ENCODE data around the gene OPN5.
"Not testable (repeated sequence)": the region's sequence is repeated elsewhere in the genome, so short reads cannot be mapped to it uniquely, and the experiment has no call there.

Gene OPN5, protein sequence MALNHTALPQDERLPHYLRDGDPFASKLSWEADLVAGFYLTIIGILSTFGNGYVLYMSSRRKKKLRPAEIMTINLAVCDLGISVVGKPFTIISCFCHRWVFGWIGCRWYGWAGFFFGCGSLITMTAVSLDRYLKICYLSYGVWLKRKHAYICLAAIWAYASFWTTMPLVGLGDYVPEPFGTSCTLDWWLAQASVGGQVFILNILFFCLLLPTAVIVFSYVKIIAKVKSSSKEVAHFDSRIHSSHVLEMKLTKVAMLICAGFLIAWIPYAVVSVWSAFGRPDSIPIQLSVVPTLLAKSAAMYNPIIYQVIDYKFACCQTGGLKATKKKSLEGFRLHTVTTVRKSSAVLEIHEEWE

DNA sequence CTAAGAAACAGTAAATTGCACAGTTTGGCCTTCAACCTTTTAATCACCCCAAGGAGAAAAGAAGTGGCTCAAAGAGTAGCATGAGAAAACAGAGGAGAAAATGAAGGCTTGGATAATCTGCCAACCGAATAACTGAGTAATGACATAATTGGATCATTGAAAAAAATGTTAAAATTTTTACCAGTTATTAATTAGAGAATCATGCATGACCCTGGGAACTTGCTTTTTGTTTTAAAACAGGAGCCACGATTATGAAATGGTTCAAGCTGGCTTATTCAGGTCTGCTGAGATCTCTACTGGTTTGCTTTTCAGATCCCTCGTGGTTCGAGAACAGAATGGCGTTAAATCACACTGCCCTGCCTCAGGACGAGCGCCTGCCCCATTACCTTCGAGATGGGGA, at the start of gene OPN5:
Gene OPN5, plus strand, starts transcription at position 301 of the 400 bp plus-strand sequence. Its CDS starts 35 bp downstream, at position 336.
- no peak for DNase-seq (ENCODE audit: low spot score)

DNA sequence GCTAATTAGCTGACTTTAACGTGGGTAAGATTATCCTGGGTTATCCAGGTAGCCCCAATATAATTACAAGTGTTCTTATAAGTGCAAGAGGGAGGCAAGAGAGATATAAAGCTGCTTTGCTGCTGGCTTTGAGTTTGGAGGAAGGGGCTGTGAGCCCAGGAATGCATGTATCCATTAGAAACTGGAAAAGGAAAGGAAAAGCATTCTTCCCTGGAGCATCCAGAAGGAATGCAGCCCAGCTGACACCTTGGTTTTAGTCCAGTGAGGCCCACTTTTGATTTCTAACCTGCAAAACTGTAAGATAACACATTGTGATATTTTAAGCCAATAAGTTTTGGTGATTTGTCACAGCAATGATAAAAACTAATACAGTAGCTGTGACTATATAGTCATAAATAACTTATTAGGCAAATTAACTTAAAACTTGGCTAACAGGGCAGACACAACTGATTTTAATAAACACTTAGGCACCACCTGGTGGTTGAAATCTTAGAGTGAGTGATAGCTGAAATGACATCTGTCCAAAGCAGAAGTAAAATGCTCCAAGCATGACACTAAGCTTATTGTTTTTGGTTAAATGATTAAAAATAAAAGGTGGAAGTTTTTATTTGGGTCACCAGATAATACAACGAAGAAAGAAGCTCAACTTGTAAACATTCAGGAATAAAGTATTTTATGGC, 47.8 kb upstream of the OPN5 start:
- peak; percentile 3 for DNase-seq (ENCODE audit: low spot score)

DNA sequence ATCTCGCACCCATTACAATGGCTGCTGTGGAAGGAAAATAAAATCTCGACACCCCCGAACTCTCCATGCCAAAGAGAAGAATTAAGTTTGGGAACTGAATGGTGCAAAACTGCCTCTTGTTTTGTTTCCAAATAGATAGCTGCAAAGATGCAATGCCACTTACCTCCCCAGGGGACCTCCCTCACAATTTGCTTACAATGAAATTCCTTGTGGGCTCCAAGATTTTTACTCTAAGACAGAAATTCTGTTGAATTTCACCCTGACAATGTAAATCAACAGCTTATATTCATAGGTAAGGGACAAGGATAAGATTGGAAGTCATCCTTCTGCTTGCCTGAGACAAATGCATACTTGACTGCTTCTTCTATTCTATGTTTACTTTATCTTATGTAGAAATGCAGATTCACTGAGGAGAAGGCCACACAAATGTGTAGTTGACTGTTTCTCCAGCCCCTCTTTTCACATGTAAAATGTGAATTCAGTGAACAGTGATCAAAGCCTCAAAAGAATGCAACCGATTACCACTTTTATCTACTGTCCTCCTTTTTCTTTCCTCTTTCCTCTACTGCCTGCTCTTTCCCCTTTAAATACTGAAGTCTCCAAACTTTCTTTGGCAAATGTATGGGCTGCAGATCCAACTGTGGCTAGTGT, 46.9 kb upstream of the OPN5 start:
- DNase-seq (ENCODE audit: low spot score) = no peak

DNA sequence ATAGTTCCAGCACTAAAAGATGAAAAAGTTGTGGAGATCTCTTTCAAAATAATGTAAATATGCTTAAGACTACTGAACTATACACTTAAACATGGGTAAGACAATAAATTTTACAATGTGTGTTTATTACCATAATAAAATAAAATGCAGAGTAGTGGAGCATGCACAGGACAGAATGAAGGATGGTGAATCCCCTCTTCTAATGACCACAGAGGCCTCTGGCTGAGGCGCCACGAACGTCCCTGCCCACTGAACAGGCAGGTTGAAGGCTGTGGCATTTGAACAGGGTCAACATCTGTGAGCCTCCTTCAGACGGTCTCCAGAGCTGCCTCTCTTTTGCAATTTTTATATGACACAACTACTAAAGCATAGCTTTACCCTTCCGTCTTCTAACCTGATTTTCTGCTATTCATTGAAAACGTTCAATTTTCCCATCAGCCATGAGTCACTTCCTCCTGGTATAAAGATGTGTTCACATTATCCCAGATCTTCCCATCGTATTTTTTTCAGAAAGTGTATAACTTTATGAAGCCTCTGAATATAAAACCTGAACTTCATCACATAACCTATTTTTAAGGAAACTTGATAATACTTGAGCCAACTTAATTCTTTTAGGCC, 45.6 kb upstream of the OPN5 start:
- no peak for DNase-seq (ENCODE audit: low spot score)

DNA sequence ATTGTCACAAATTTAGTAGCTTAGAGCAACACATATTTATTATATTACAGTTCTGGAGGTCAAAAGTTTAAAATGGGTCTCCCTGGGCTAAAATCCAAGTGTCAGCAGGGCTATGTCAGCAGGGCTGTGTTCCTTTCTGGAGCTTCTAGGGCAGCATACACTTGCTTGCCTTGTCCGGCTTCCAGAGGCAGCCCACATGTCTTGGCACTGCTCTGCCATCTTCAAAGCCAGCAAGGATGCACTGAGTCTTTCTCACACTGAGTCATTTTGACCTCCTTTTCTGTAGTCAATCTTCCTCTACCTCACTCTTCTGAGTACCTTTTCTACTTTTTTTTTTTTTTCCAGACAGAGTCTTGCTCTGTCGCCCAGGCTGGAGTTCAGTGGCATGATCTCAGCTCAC, 44.4 kb upstream of the OPN5 start:
- peak; percentile 31 for DNase-seq (ENCODE audit: low spot score)

DNA sequence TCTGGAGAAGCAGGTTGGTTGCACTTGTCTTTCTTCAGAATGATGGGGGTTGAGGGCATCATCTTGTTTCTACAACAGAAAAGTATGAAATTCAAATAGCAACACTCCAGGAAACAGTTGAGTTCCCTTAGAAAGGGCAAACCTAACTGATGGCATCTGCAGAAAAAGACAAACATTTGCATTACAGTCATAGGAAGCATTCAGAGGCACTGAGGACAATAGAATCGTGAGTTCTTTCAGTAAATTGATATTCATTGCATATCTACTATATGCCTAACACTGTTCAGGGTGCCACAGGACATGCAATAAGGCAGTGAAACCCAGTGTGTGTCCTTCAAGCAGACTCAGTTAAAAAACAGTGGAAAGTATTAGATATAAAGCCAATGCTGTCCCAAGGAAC, 41.1 kb upstream of the OPN5 start:
- no peak for DNase-seq (ENCODE audit: low spot score)

DNA sequence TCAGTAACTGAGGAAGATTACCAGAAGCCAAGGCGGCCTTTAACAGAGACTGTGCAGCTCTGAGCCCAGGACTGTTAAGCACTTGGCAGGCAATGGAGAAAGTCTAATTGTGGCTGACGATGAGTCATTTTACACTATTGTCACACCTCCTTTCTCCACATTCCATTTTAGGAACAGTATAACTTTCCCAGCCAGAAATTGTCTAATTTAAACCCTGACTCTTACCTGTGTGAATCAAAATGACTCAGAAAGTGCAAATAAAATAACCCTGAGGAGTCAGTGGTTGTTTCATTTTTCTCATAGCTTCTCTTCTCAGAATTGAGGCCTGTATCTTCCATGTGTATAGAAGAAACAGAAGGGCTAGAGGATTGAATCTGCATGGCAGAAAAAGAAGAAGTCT, 40.0 kb upstream of the OPN5 start:
- DNase-seq (ENCODE audit: low spot score) = peak; percentile 6

DNA sequence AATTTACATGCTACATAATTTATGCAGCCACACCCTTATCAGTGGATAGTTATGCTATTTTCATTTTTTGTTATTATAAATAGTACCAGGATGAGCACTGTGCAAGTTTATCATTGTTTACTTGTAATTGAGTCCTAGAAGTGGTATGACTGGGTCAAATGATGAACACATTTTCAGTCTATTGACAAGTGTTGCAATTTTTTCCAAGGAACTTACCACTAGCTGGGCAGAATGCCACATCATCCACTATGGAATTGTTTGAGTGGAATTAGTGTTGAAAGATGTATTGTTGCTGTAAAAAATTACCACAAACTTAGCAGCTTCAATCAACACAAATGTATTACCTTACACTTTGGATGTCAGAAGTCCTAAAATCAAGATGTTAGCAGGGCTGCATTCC, 38.1 kb upstream of the OPN5 start:
- no peak for DNase-seq (ENCODE audit: low spot score)

DNA sequence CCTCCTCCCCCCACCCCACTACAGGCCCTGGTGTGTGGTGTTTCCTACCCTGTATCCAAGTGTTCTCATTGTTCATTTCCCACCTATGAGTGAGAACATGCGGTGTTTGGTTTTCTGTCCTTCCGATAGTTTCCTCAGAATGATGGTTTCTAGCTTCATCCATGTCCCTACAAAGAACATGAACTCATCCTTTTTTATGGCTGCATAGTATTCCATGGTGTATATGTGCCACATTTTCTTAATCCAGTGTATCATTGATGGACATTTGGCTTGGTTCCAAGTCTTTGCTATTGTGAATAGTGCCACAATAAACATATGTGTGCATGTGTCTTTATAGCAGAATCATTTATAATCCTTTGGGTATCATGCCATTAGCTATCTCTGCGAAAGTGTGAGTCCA, 36.6 kb upstream of the OPN5 start:
- not testable (repeated sequence) for DNase-seq (ENCODE audit: low spot score)

DNA sequence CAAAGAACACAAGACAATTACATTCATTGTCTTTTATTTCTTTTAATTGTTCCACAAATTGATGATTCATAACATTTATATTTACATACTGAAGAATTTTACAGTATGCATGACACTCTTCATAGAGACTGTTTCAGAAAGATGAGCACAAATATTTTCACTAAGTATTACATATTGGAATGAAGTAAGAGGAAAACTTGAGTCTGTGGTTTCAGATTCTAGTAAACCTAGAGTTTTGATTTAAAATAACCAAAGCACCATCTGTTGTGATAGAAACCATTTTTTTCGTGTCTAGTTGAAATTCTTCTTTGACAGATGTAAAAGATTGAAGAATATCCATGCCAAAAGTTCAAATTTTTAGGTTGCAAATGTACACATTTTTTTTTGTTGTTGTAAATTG, 32.1 kb upstream of the OPN5 start:
- no peak for DNase-seq (ENCODE audit: low spot score)

DNA sequence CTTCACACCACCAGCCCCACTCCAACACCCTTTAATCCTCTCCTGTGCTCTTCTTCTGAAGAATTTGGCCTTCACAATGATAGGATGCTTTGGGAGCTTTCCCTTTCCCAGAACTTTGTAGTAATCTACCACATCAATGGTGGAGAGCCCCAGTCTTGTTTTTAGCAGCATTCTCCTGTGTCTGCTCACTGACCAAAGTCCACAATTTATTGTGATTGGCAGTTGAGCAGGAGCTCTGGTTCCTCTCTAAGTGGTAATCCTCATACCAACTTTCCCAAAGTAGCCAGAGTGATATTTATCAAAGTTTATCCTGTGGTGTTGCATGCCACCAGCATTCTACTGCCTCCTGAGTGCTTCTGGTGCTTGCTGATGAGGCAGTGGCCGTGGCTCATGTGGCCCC, 29.0 kb upstream of the OPN5 start:
- DNase-seq (ENCODE audit: low spot score) = no peak

DNA sequence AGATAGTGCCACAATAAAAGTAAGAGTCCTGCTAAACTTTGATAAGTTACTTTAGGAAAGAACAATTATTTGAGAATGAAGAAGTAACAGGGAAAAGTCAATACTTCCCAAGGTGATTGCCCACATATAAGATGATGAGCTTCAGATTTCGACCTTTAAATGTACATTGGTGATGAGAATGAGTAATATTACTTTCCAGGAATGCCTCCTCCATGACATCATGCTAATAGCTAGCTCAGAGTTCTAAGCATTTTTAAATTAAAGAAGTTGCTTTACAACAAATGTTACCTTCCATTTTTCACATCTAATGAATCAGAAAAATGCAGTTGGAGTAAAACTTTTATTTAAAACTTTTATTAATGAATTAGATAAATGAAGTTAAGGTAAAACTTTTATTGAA, 22.5 kb upstream of the OPN5 start:
- DNase-seq (ENCODE audit: low spot score) = no peak

DNA sequence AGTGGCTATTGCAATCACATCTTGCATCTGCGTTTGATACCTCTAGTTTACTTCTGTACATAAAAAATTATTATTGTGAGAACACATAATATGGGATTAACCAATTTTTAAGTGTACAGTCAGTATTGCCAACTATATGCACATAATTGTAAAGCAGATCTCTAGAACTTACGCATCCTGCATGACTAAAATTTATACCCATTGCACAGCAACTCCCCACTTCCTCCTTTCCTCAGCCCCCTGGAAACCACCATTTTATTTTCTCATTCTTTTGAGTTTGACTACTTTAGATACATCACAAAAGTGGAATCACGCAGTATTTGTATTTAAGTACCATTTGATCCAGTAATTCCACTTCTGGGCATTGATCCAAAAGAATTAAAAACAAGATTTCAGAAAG, 19.3 kb upstream of the OPN5 start:
- DNase-seq (ENCODE audit: low spot score) = no peak

DNA sequence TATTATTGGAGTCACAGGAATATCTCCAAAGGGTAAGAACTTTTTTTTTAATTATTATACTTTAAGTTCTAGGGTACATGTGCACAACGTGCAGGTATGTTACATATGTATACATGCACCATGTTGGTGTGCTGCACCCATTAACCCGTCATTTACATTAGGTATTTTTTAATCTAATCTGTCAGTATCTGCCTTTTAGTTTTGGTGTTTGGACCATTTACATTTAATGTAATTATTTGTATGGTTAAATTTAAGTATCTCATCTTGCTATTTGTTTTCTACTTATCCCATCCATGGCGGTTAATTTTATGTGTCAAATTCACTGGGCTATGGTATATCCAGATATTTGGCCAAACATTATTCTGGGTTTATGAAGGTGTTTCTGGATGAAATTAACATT, 15.4 kb upstream of the OPN5 start:
- no peak for DNase-seq (ENCODE audit: low spot score)

DNA sequence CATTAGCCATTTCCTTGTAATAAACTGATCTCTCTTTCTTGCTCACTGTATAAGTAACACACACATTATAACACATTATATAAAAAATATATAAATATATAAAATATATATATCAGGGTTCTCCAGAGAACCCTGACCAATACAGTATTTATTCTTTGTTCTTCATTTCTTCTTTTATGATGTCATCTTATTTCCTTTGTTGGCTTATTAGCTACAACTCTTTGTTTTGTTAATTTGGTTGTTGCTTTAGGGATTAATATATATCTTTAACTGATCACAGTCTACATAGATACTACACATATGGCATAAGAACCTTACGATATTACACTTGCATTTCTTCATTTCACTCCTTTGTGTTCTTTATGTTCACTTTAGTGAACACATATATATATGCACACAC, 14.7 kb upstream of the OPN5 start:
- DNase-seq (ENCODE audit: low spot score) = no peak

DNA sequence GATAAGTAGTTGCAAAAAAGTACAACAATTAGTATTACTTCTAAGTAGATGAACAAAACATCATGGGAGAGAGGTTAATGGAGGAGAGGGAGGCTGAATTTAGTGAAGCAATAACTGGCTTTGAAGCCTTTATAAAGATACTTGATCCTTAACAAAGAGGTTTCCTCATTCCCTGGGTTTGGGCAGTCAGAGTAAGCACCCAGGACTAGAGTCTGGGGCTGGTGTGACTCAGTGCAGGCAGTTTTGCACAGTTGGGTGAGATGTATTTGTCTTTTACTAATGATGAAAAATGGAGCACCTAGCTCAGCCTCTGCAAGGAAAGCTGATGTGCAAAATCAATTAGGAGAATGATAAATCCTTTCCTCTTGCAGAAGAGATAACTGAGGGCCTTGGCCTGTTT, 11.8 kb upstream of the OPN5 start:
- DNase-seq (ENCODE audit: low spot score) = no peak

DNA sequence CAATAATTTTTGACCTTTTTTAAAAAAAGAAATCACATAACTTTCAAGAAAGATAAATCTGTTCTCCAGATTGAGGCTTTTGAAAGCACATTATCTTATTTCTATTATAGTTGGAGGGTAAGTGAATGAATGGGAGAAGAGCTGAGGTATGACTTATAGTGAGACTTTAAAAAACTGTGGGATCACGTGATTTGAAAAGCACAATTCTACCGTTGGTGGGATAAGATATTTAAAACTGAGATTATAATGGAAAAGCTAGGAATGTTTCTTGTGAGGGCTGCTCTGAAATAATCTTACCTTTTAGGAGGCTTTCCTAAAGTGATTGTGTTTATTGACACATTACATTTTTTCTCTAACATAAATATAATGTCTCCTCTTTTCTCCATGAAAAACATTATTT, 9.5 kb upstream of the OPN5 start:
- DNase-seq (ENCODE audit: low spot score) = no peak

DNA sequence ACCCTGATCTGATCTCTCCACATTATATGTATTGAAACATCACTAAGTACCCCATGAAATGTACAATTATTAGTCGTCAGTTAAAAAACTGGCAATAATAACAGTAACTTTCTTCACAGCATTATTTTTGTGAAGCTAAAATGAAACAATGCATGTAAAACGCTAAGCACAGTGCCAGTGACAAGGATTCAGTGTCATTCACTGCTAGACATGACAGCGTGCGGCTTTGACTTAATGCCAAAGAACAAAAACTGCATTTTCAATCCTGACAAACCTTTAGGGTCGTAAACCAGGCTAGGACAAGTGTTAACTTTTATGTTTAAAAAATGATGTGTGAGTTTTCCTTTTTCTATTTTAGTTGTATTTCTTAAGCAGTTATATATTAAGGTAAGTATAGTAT, 8.8 kb upstream of the OPN5 start:
- no peak for DNase-seq (ENCODE audit: low spot score)

DNA sequence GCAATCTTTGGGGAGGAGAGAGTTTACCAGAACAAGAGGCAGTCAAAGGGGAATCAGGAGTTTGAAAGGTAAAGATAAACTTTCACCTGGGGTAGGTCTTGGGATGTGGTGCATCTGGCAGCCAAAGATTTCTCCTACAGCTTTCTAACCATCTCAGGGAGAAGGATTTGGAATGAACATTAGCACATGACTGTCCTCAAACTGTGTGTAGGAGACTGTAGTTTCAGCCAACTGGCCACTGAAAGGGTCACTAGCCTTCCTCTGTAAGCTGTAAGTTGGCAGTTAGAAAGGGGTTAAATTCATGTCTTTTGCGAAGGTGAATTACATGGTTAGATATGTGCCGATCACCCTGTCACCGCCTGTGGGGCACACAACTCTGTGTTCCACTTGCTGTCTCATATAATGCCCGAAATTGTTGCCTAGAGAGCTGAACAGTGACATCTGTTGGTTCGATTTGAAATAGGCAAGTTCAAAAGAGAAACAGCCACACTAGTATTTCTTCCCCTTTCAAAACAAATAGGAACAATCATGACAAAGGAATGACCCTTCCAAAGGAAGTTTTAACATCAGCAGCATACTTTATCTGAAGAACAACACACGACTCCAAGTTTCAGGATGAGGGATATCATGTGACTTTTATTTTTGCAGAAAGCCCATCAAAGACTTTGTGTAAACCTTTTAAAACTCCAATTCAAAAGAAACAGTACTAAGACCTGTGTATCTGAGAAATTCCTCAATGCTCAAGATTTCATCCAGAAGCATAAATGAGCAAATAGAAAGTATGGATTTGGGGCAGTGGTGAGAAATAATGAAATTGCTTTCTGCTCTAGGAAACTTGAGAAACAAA, 1.1 kb upstream of the OPN5 start:
- peak; percentile 80 for DNase-seq (ENCODE audit: low spot score)

DNA sequence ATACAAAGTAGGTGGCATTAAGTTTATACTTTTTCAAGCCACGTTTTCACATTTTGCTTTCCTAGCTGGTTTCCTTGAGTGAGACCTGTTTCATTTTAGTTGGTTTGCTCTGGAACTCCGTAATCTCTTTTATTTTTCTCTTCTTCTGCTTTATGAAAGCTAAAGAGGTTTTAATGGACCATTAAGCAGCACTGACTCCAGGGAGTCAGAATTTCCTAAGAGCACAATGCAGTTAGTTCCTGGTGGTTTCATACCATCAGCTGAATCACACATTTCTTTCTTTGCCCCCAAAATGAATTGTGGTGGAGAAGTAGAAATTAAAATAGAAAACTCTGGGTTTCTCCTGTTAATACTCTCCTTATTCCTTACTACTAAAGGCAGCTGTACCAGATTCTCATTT, 3.4 kb downstream of the OPN5 start:
- no peak for DNase-seq (ENCODE audit: low spot score)

DNA sequence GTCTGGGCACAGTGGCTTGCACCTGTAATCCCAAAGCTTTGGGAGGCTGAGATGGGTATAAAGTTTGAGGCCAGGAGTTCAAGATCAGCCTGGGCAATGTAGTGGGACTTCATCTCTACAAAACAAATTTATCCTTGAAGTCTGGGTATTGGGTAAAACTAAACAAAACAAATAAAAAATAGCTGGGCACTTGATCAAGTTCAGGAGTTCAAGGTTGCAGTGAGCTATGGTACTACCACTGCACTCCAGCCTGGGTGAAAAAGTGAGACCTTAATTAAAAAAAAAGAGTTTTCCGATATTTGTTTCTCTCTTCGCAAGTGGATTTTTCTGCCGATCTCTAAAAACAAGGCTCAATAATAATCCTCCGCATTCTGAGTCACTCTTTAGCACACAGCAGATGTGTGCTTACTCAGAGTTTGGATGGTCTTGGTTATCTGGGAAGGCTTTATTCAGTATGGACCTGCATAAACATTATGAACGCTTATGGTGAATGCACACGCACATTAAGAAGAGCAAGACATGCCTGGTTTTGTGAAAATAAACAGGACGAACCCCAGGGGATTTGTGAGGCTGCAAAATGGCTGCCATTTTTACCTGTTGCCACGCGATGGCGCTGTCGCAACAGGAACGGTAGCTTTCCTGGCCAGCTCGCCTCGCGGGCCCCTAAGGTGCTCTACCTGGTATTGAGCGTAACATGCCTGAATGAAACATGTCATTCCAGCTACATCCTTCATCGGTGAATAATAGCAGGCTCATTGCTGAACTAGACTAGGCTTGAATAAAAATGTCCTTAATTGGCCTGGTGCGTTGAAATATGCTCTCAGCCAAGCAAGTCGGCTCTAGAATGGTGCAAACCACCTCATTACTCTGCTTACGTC, 6.0 kb downstream of the OPN5 start:
- peak; percentile 41 for DNase-seq (ENCODE audit: low spot score)
